ENCODE measurements around the gene STIM1. TPM values are rescaled to one million over a fixed set of nuclear protein-coding genes. Genes with fewer than 3 reads are reported as not detected.

STIM1 gene
- total RNA-seq, 4 donors from 2014 or later = 42.4 to 114 (median 72.8) TPM

DNA sequence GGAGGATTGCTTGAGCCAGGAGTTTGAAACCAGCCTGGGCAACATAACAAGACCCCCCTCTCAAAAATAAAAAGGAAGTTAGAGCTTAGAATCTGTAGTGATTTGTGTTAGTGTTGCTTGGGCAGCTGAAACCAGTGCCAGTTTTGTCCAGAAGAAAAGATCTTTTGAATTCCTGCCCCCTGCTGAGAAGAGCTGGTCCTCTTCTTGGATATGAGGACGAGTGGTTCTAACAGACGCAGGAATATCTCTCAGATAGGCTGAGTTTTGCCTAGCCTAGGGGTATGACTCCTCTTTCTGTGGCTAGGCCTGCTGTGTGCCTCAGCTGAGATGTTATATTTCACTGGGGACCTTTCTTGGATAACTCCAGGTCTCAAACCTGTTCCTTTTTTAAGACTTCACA is 102.8 kb downstream of the STIM1 start:
- H3K36me3 ChIP-seq = no peaks in the 10 kb centered on the region
- 94 to 100% methylated on average over 2 of the region's 2 CpGs for WGBS, 2 donors (ENCODE audit: low coverage in 1 of 2)
- no peaks in the 10 kb centered on the region for H3K27me3 ChIP-seq
- no peak for TF ChIP-seq POLR2AphosphoS5 (IDR thresholded peaks at IDR 0.05)
- TF ChIP-seq EP300 (IDR thresholded peaks at IDR 0.05) = no peak
- TF ChIP-seq, protein P1, sequence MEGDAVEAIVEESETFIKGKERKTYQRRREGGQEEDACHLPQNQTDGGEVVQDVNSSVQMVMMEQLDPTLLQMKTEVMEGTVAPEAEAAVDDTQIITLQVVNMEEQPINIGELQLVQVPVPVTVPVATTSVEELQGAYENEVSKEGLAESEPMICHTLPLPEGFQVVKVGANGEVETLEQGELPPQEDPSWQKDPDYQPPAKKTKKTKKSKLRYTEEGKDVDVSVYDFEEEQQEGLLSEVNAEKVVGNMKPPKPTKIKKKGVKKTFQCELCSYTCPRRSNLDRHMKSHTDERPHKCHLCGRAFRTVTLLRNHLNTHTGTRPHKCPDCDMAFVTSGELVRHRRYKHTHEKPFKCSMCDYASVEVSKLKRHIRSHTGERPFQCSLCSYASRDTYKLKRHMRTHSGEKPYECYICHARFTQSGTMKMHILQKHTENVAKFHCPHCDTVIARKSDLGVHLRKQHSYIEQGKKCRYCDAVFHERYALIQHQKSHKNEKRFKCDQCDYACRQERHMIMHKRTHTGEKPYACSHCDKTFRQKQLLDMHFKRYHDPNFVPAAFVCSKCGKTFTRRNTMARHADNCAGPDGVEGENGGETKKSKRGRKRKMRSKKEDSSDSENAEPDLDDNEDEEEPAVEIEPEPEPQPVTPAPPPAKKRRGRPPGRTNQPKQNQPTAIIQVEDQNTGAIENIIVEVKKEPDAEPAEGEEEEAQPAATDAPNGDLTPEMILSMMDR (IDR thresholded peaks at IDR 0.05) = no peak
- no peak for TF ChIP-seq POLR2A (IDR thresholded peaks at IDR 0.05)
- no peak for ATAC-seq
- H3K27ac ChIP-seq = no peak overlapping the region
- peaks cover 0 to 23% (median 6%) of the 10 kb centered on the region in 3 donors for H3K4me1 ChIP-seq
- H3K9me3 ChIP-seq = no peaks in the 10 kb centered on the region
- no peak overlapping the region for H3K4me3 ChIP-seq

DNA sequence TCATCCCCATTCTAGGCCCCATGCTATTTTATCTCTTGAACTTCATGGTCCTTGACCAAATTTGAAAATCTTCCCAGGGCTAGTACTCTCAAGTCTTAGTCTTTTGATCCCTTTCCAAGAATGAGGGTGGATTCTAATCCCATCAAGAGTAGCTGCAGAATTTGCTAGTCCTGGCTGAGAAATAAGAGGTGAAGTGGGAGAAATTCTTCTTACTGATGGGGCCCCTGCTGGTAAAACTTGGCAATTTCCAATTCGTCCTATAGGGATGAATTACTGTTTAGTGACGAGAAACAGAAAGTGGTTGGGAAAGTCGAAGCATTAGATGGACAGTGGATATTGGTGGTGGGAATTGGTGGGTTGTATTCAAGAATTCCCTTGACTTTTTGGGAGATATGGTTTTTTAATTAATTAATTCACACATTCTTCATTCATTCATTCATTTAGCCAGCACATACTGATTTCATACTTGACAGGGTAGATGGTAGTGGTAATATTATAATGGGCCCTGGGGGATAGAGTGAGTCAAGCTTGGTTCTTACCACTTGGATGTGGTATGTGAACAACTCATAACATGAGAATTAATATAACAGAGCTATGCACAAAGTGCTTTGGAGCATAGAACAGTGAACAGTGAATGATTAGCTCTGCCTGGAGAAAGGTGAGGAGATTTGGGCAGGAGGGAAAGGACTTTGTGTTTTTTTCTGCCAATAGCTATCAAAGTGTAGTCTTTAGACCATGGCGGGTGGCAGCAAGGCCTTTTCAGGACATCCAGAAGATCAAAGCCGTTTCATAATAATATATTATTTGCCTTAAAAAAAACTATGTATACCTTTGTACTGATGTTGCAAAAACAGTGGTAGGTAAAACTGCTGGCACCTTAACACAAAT is 103.8 kb downstream of the STIM1 start:
- H3K4me1 ChIP-seq = peaks cover 0 to 32% (median 7%) of the 10 kb centered on the region in 3 donors
- TF ChIP-seq EP300 (IDR thresholded peaks at IDR 0.05) (no peak), POLR2AphosphoS5 (IDR thresholded peaks at IDR 0.05) (no peak), POLR2A (IDR thresholded peaks at IDR 0.05) (no peak)
- TF ChIP-seq, protein P1 (IDR thresholded peaks at IDR 0.05) = no peak
- no peak overlapping the region for H3K4me3 ChIP-seq
- H3K27ac ChIP-seq = no peak overlapping the region
- H3K9me3 ChIP-seq = no peaks in the 10 kb centered on the region
- no peaks in the 10 kb centered on the region for H3K27me3 ChIP-seq
- 93 to 98% methylated on average over 4 to 5 of the region's 5 CpGs for WGBS, 2 donors (ENCODE audit: low coverage in 1 of 2)
- no peaks in the 10 kb centered on the region for H3K36me3 ChIP-seq
- no peak for ATAC-seq

DNA sequence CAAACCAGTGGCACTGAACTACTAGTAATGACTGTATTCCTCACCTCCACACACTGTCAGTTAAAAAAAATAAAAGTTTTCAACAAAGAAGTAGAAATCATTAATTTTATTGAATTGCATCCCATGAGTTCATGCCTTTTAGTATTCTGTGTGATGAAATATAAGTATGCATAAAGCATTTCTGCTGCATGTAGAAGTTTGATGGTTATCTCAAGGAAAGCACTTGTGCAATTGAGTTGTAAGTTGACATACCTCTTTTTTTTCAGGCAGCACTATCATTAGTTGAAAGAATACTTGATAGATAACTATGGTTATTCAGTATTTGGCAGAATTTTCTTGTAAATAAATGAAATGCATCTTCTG is 104.4 kb downstream of the STIM1 start:
- no peak for ATAC-seq
- H3K27ac ChIP-seq = no peak overlapping the region

GRCh38 chr11:3962406-3962840 is 107.0 kb downstream of the STIM1 start:
- 69 to 100% methylated on average over 1 of the region's 1 CpG for WGBS, 2 donors (ENCODE audit: low coverage in 1 of 2)
- no peak overlapping the region for H3K27ac ChIP-seq
- H3K27me3 ChIP-seq = no peaks in the 10 kb centered on the region
- no peak for TF ChIP-seq EP300 (IDR thresholded peaks at IDR 0.05)
- TF ChIP-seq POLR2A (IDR thresholded peaks at IDR 0.05) = no peak
- no peak for TF ChIP-seq POLR2AphosphoS5 (IDR thresholded peaks at IDR 0.05)
- TF ChIP-seq, protein P1 (IDR thresholded peaks at IDR 0.05) = no peak
- no peak overlapping the region for H3K4me3 ChIP-seq
- H3K36me3 ChIP-seq = peaks cover 0 to 1% of the 10 kb centered on the region in 2 donors
- peaks cover 0 to 33% (median 10%) of the 10 kb centered on the region in 3 donors for H3K4me1 ChIP-seq
- H3K9me3 ChIP-seq = no peaks in the 10 kb centered on the region
- no peak for ATAC-seq

More for the DNA sequence above, 104.4 kb downstream of the STIM1 start:
- Histone ChIP-seq H3K27me3 (no peaks in the 10 kb centered on the region), H3K9me3 (no peaks in the 10 kb centered on the region), H3K4me3 (no peak overlapping the region), H3K4me1 (peaks cover 0 to 33% (median 7%) of the 10 kb centered on the region in 3 donors), H3K36me3 (no peaks in the 10 kb centered on the region)
- TF ChIP-seq POLR2AphosphoS5 (IDR thresholded peaks at IDR 0.05) (no peak), POLR2A (IDR thresholded peaks at IDR 0.05) (no peak), EP300 (IDR thresholded peaks at IDR 0.05) (no peak)
- TF ChIP-seq, protein P1 (IDR thresholded peaks at IDR 0.05) = no peak

DNA sequence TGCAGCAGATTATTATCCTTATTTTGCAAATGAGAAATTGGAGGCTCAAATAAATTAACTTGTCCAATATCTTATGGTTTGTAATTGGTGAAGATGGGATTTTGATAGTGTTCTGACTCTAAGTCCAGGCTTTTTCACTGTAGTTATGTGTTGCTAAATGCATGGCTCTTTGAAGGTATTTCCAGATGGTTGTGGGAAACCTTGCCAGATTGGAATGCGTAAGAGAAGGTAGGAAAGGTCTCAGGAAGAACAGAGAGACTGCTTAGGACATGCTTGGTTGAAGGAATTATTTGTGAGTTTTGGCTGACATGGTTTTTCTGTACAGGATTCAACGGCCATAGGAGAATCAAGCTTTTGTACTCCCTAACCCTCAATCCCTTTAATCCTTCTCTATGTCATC is 108.6 kb downstream of the STIM1 start:
- Histone ChIP-seq H3K4me1 (peaks cover 0 to 29% (median 10%) of the 10 kb centered on the region in 3 donors), H3K27ac (no peak overlapping the region), H3K9me3 (no peaks in the 10 kb centered on the region), H3K27me3 (no peaks in the 10 kb centered on the region), H3K36me3 (peaks cover 0 to 12% of the 10 kb centered on the region in 2 donors), H3K4me3 (no peak overlapping the region)
- no peak for ATAC-seq
- TF ChIP-seq POLR2AphosphoS5 (IDR thresholded peaks at IDR 0.05) (no peak), POLR2A (IDR thresholded peaks at IDR 0.05) (no peak), EP300 (IDR thresholded peaks at IDR 0.05) (no peak)
- TF ChIP-seq, protein P1 (IDR thresholded peaks at IDR 0.05) = no peak
- WGBS, 2 donors (ENCODE audit: low coverage in 1 of 2) = 74 to 90% methylated on average over 2 of the region's 2 CpGs

Data from gastroesophageal sphincter (tissue), 4 donors.